ENCODE data around the gene USPL1. TPM values are rescaled to one million over a fixed set of nuclear protein-coding genes. Genes with fewer than 3 reads are reported as not detected.
"Not testable (repeated sequence)": the region's sequence is repeated elsewhere in the genome, so short reads cannot be mapped to it uniquely, and the experiment has no call there.

The USPL1 gene
- total RNA-seq, 2 experiments from 2014 or later = 19.9 to 23.4 TPM

DNA sequence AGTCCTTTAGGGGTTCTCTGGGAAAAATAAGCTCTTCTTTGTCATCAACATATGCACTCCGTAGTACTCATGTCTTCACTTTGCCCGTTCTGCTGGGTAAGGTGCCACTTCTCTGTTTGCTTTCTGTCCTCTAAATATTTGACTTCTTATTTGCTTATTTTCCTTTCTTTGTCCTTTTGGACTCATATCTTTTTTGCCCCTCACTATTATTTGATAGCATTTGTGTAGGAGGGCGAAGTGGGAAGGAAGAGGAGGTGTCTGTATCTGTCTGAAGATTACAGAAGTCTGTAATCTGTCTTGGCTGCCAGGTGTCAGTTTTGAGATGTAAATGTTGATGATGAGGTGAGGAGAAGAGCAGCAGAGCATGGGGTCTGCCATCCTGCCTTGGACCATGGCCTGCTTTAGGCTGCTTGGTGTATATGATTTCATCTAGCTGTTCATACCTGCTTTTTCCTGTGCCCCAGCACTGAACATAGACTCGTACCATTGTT is 30.8 kb downstream of the USPL1 start:
- no peak for ATAC-seq
- H3K36me3 Mint-ChIP-seq = peaks cover 58% of the 10 kb centered on the region

DNA sequence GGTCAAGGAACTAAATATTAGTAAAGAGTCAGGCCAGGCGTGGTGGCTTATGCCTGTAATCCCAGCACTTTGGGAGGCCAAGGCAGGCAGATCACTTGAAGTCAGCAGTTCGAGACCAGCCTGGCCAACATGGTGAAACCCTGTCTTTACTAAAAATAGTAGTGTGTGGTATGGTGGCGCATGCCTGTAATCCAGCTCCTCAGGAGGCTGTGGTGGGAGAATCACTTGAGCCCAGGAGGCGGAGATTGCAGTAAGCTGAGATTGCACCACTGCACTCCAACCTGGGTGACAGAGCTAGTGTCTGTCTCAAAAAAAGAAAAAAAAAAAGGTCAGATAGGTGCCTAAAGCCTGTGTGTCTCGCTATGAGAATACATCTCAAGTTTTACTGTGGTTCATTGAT is 33.9 kb downstream of the USPL1 start:
- peaks cover 49% of the 10 kb centered on the region for H3K4me1 Mint-ChIP-seq
- H3K4me3 Mint-ChIP-seq; H3K27me3 Mint-ChIP-seq; H3K9me3 Mint-ChIP-seq (ENCODE audit: low read depth); DNase-seq; CTCF ChIA-PET; H3K27ac Mint-ChIP-seq; ATAC-seq: not testable (repeated sequence)
- peaks cover 66% of the 10 kb centered on the region for H3K36me3 Mint-ChIP-seq

More for the DNA sequence above, 30.8 kb downstream of the USPL1 start:
- H3K27ac Mint-ChIP-seq = no peak overlapping the region
- no peak for DNase-seq
- CTCF ChIA-PET = no interaction called here
- H3K4me1 Mint-ChIP-seq = peaks cover 26% of the 10 kb centered on the region
- H3K4me3 Mint-ChIP-seq = no peak overlapping the region
- H3K27me3 Mint-ChIP-seq = no peaks in the 10 kb centered on the region
- H3K9me3 Mint-ChIP-seq (ENCODE audit: low read depth) = no peaks in the 10 kb centered on the region

DNA sequence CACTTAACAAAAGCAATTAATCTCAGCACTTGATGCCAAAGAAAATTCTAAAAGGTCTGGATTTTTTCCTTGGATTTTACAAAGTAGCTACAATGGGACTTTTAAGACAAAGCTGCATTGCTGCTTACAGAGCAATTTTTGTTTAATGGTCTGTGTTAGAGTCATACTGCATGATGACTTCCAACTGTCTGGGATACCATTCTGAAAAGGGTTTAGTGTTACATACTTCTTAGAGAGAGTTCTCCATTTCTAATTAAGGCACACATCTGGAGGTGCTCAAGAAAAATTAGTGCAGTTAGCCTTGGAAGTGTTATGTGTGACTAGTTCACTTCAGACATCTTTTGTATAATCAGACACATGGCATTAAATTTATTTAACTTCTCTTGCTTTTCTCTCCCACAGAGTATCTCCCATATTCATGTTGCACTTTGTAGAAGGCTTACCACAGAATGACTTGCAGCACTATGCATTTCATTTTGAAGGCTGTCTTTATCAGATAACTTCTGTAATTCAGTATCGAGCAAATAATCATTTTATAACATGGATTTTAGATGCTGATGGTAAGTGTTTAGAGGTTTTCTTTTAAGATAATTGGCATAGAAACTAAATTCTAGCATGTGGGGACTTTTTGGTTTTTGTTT is 35.1 kb downstream of the USPL1 start:
- CTCF ChIA-PET = interaction anchor here (0.6 to 1.8 kb wide), 2 partner anchors 9 to 212 kb away, joined by 4 to 5 read pairs; no protein-coding TSS in a partner anchor
- Mint-ChIP-seq H3K9me3 (ENCODE audit: low read depth) (no peaks in the 10 kb centered on the region), H3K27me3 (no peaks in the 10 kb centered on the region), H3K4me3 (no peak overlapping the region), H3K4me1 (peaks cover 48% of the 10 kb centered on the region), H3K27ac (no peak overlapping the region), H3K36me3 (peaks cover 68% of the 10 kb centered on the region)
- ATAC-seq = no peak
- DNase-seq = no peak

DNA sequence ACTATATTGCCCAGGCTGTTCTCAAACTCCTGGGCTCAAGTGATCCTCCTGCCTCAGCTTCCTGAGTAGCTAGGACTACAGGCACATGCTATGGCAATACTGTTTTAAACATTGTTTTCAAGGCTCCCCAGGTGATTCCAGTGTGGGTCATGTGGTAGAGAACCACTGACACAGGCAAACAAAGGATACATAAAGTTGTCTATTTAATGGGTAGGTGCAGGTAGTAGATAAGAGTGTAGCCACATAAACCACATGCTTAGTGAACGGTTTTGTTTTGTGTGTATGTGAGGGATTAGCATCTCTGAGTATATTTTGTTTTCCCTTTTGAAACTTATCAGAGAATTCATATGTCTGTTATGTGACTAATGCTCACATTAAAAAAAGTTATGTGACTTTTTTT is 36.7 kb downstream of the USPL1 start:
- CTCF ChIA-PET = interaction anchor here (0.5 to 1.8 kb wide), 2 partner anchors 22 to 211 kb away, joined by 4 to 5 read pairs; no protein-coding TSS in a partner anchor
- peaks cover 67% of the 10 kb centered on the region for H3K36me3 Mint-ChIP-seq
- peak; percentile 95 for ATAC-seq
- H3K27ac Mint-ChIP-seq = peak overlapping the region; percentile 87
- H3K9me3 Mint-ChIP-seq (ENCODE audit: low read depth) = no peaks in the 10 kb centered on the region
- DNase-seq = peak; percentile 72
- H3K27me3 Mint-ChIP-seq = no peaks in the 10 kb centered on the region
- H3K4me3 Mint-ChIP-seq = peak overlapping the region; percentile 43
- H3K4me1 Mint-ChIP-seq = peaks cover 50% of the 10 kb centered on the region

DNA sequence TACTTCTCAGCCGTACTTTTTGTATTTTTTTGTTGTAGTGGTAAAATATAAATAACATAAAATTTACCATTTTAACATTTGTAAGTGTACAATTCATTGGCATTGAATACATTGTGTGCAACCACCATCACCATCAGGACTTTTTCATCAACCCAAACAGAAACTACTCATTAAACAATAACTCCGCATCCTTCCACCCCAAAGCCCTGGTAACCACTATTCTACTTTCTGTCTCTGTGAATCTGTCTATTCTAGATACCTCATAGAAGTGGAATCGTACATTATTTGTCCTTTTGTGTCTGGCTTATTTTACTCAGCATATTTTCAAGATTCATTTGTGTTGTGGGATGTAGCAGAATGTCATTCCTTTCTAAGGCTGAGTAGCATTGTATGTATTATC is 38.5 kb downstream of the USPL1 start:
- Mint-ChIP-seq H3K4me3 (no peak overlapping the region), H3K27ac (no peak overlapping the region), H3K27me3 (no peaks in the 10 kb centered on the region), H3K36me3 (peaks cover 59% of the 10 kb centered on the region), H3K9me3 (ENCODE audit: low read depth) (no peaks in the 10 kb centered on the region), H3K4me1 (peaks cover 47% of the 10 kb centered on the region)
- DNase-seq (no peak), ATAC-seq (no peak)
- CTCF ChIA-PET = no interaction called here

DNA sequence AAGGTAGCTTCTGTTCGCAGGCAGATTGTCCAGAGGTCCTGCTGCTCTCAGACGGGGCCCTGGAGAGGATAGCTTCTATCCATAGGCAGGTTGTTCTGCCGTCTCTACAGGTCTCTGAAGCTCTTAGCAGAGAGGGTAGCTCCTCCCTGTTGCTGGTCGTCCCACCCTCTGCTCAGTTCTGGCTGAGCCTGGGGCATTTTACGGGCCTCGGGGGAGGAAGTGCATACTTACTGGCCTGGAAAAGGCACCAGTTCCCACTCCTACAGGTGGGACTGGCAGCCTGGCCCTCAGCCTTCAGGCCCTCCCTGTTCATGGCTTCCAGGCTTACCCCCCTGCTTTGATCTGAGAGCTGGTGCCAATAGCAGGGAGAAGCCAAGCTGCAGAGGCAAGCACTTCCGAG is 42.3 kb downstream of the USPL1 start:
- no peak overlapping the region for H3K27ac Mint-ChIP-seq
- H3K4me3 Mint-ChIP-seq = no peak overlapping the region
- H3K4me1 Mint-ChIP-seq = peaks cover 31% of the 10 kb centered on the region
- H3K36me3 Mint-ChIP-seq = peaks cover 36% of the 10 kb centered on the region
- DNase-seq (no peak), ATAC-seq (no peak)
- no peaks in the 10 kb centered on the region for H3K27me3 Mint-ChIP-seq
- CTCF ChIA-PET = no interaction called here
- no peaks in the 10 kb centered on the region for H3K9me3 Mint-ChIP-seq (ENCODE audit: low read depth)

DNA sequence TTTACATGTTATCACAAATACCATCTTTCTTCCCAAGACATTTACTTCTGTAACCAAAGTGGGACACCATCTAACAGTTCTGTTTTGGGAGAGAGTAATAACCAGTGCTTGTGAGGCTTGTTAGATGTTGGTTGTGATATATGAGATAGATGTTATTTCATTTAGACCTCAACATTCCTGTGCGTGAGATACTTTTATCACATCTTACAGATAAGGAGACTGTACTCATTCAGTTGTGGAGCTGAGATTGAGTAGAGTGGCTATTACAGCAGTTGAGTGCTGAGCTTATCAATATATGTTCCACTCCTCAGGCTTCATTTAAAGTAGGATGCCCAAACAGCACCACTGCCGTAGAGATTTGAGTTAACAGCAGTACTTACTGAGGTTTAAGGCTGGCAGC is 43.1 kb downstream of the USPL1 start:
- no peak for ATAC-seq
- Mint-ChIP-seq H3K4me3 (no peak overlapping the region), H3K27ac (no peak overlapping the region), H3K4me1 (peaks cover 25% of the 10 kb centered on the region), H3K9me3 (ENCODE audit: low read depth) (no peaks in the 10 kb centered on the region), H3K27me3 (no peaks in the 10 kb centered on the region), H3K36me3 (peaks cover 30% of the 10 kb centered on the region)
- CTCF ChIA-PET = no interaction called here
- no peak for DNase-seq

DNA sequence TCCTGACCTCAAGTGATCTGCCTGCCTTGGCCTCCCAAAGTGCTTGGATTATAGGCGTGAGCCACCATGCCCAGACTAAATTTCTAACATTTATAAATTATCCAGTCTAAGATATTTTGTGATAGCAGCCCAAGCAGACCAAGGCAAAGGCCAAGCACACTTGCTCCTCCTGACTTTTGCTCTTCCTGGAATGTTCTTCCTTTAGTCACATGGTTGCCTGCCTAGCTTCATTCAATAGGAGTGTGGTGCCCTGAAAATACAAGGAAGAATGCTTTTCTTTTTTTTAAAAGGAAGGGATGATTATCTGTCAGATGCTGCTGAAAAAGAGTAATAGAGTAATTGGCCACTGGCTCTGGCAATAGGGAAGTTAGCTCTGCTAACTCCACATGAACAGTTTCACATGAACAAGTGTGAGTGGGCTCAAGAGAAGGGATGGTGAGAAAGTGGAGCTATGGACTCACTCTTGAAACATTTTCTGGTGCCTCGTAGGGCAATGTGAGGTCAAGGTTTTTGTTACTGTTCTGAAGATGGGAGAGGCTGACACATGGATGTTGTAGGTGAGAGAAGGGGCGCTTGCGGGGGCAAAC is 47.1 kb downstream of the USPL1 start:
- DNase-seq (no peak), ATAC-seq (no peak)
- H3K36me3 Mint-ChIP-seq = no peaks in the 10 kb centered on the region
- peaks cover 11% of the 10 kb centered on the region for H3K4me1 Mint-ChIP-seq
- CTCF ChIA-PET = interaction anchor here (1.9 kb wide), 1 partner anchor 10 kb away, joined by 5 read pairs; no protein-coding TSS in a partner anchor
- H3K27ac Mint-ChIP-seq = no peak overlapping the region
- no peak overlapping the region for H3K4me3 Mint-ChIP-seq
- no peaks in the 10 kb centered on the region for H3K9me3 Mint-ChIP-seq (ENCODE audit: low read depth)
- no peaks in the 10 kb centered on the region for H3K27me3 Mint-ChIP-seq

DNA sequence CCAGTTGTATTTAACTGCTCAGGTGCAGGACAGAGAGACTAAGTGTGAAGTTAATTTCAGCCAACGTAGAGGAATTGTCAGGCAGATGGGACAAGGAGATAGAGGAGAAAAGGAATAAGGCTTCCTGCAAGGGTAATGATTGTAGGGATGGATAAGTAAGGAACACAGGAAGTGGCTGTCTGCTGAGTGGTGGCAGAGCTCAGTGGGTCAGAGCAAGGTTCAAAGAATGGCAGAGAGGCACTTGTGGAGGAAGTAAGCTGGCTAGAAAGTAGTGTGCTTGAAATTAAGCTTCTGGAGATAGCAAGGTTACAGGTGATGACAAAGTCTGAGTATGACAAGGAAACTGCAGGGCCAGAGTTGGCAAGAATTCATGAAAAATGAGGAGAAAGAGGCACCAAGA is 47.9 kb downstream of the USPL1 start:
- H3K27me3 Mint-ChIP-seq = no peaks in the 10 kb centered on the region
- peaks cover 11% of the 10 kb centered on the region for H3K4me1 Mint-ChIP-seq
- H3K27ac Mint-ChIP-seq = no peak overlapping the region
- no peaks in the 10 kb centered on the region for H3K9me3 Mint-ChIP-seq (ENCODE audit: low read depth)
- DNase-seq (no peak), ATAC-seq (no peak)
- H3K4me3 Mint-ChIP-seq = no peak overlapping the region
- CTCF ChIA-PET = interaction anchor here (1.9 kb wide), 1 partner anchor 10 kb away, joined by 5 read pairs; no protein-coding TSS in a partner anchor
- H3K36me3 Mint-ChIP-seq = no peaks in the 10 kb centered on the region

DNA sequence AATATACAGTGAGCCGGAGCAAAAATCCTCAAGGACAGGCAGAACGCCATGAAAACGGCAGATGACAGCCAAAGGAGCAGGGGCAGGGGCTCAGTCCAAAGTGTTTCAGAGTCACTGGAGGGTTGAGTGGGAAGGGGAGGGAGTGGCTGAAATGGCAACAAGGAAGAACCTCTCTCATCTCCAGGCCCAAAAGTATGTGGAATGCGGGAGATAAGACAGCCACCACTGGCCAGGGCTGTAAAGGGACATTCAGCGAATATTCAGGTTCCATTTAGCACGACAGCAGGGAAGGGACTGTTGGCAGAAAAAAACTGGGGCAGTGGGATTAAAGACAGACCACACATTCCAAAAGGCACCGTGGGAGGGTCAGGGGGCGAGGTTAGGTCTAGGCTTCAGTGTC is 48.4 kb downstream of the USPL1 start:
- H3K36me3 Mint-ChIP-seq = no peaks in the 10 kb centered on the region
- peaks cover 3% of the 10 kb centered on the region for H3K27me3 Mint-ChIP-seq
- CTCF ChIA-PET = no interaction called here

DNA sequence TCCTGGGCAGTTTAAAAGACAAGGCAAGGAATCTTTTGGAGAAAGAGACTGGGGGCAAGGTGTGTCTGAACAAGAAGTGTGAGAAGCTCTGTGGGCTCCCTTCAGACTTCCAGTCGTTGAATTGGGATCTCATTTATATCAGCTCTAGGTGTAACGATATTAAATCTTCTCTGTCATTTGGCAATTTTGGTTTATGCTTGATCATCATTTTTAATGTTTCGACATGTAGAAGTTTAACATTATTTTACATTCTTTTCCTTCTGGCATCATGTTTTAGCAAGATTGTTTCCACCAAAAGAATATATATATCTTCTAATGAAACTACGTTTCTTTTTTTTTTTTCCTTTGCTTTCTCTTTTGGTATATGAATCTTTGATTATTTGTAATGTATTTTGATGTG is 49.3 kb downstream of the USPL1 start:
- no peak overlapping the region for H3K4me3 Mint-ChIP-seq
- no peaks in the 10 kb centered on the region for H3K36me3 Mint-ChIP-seq
- DNase-seq = no peak
- CTCF ChIA-PET = no interaction called here
- no peak overlapping the region for H3K27ac Mint-ChIP-seq
- peaks cover 3% of the 10 kb centered on the region for H3K27me3 Mint-ChIP-seq
- no peak for ATAC-seq
- H3K9me3 Mint-ChIP-seq (ENCODE audit: low read depth) = no peaks in the 10 kb centered on the region
- peaks cover 10% of the 10 kb centered on the region for H3K4me1 Mint-ChIP-seq

More for the DNA sequence above, 48.4 kb downstream of the USPL1 start:
- no peak overlapping the region for H3K27ac Mint-ChIP-seq
- no peak for DNase-seq
- H3K9me3 Mint-ChIP-seq (ENCODE audit: low read depth) = no peaks in the 10 kb centered on the region
- no peak for ATAC-seq
- H3K4me1 Mint-ChIP-seq = peaks cover 11% of the 10 kb centered on the region
- no peak overlapping the region for H3K4me3 Mint-ChIP-seq

DNA sequence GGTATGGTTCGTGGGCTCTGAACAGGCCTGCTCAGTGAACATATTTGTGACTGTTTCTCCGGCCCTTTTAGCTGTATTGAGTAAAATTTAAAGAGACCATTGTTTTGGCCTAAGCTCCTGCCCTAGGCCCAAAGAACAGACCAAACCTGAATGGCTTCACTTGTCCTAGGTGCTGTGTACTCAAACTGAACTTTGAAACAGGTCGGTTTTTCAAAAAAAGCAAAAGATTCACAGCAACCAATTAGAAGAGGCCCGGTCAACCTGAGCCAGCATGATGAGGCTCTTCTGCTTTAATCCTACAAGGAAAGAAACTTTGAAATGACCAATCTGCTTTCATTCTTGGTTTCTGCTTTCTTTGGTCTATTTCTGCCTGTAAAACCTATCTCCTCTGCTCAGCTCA is 50.6 kb downstream of the USPL1 start:
- CTCF ChIA-PET = interaction anchor here (1.6 kb wide), 1 partner anchor 72 kb away, joined by 3 read pairs; no protein-coding TSS in a partner anchor
- H3K4me3 Mint-ChIP-seq = no peak overlapping the region

DNA sequence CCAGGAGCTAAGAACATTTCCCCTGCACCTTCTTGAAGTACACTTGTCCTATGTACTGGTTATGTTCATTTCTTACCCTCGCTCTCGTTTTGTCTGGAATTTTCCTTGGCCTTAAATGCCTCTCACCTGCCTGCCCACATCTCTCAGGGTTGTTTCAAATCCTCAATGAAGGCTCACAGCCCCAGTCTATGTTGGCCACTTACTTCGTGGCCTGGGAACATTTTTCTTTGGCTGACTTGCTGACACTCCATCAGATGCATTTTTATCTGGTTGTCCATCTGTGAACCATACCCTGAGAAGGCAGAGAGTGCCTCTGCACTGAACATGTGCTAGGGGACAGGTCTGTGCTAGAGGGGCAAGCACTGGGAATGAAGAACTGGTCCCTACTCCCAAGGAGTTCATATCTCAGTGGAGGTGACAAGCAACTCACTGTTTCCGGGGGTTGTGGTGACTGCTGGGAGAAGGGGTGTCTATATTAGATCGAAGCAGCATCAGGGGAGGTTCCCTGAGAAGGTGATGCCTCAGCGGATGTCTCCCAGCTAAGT is 53.6 kb downstream of the USPL1 start:
- Mint-ChIP-seq H3K4me3 (no peak overlapping the region), H3K36me3 (no peaks in the 10 kb centered on the region), H3K27ac (no peak overlapping the region), H3K4me1 (peaks cover 15% of the 10 kb centered on the region), H3K9me3 (ENCODE audit: low read depth) (no peaks in the 10 kb centered on the region), H3K27me3 (peaks cover 16% of the 10 kb centered on the region)
- ATAC-seq (no peak), DNase-seq (no peak)
- CTCF ChIA-PET = interaction anchor here (1.6 to 2.2 kb wide), 3 partner anchors 8 to 131 kb away, joined by 3 to 5 read pairs (median 4); no protein-coding TSS in a partner anchor

More for the DNA sequence above, 50.6 kb downstream of the USPL1 start:
- DNase-seq (no peak), ATAC-seq (no peak)
- H3K27me3 Mint-ChIP-seq = peaks cover 3% of the 10 kb centered on the region
- no peaks in the 10 kb centered on the region for H3K36me3 Mint-ChIP-seq
- H3K27ac Mint-ChIP-seq = no peak overlapping the region
- H3K4me1 Mint-ChIP-seq = peaks cover 2% of the 10 kb centered on the region
- no peaks in the 10 kb centered on the region for H3K9me3 Mint-ChIP-seq (ENCODE audit: low read depth)
